Measurements from ENCODE around the gene MCU. TPM values are rescaled to one million over a fixed set of nuclear protein-coding genes. Genes with fewer than 3 reads are reported as not detected.
"Not testable (repeated sequence)": the region's sequence is repeated elsewhere in the genome, so short reads cannot be mapped to it uniquely, and the experiment has no call there.

The MCU gene
- total RNA-seq, 1 donor from 2014 or later: 27.0 TPM

DNA sequence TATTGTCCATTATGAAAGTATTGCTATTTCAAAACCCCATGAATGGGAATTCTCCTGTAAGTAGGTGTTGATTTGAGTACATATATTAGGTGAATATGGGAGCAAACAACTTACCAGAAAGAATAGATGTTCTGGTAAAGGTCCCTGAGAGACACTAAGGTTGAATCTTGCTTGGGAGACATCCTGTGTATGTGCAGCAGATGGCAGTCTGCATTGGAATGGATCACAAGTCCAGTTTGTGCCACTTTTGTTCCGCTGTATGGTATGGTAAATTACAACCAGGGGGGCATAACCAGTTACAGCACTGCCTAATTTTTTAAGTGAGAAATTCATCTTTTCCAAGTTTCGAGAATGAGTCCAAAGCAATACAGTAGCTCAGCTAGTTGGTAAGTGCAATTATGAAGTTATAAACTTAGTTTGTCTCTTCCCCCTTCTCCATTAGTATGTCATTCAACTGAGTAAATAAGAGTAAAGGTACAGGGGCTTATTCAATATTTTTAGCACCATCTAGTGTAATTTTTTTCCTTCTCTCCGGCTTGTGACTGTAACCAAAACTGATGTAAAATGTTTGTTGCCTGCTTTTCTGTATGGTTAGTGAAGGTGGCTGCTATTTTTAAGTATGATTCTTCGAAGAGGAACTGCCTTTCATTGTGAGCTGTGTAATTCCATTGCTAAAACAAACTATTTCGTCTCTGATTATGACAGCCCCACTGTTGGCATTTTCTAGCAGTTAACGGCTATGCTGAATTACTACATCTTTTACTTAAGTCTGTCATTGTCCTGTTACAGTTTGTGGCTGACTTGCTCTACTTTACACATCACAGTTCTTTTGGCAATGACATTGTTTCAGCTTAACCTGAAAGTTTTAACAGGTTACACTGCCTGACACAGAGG lies 2.8 kb downstream of the MCU start:
- Mint-ChIP-seq H3K36me3 (no peaks in the 10 kb centered on the region), H3K4me3 (peak overlapping the region; percentile 69), H3K9me3 (no peaks in the 10 kb centered on the region), H3K27ac (no peak overlapping the region), H3K27me3 (no peaks in the 10 kb centered on the region), H3K4me1 (ENCODE audit: unreplicated experiment) (peaks cover 24% of the 10 kb centered on the region)
- DNase-seq (ENCODE audit: extremely low spot score, unreplicated experiment): no peak
- TF ChIP-seq, protein P1, sequence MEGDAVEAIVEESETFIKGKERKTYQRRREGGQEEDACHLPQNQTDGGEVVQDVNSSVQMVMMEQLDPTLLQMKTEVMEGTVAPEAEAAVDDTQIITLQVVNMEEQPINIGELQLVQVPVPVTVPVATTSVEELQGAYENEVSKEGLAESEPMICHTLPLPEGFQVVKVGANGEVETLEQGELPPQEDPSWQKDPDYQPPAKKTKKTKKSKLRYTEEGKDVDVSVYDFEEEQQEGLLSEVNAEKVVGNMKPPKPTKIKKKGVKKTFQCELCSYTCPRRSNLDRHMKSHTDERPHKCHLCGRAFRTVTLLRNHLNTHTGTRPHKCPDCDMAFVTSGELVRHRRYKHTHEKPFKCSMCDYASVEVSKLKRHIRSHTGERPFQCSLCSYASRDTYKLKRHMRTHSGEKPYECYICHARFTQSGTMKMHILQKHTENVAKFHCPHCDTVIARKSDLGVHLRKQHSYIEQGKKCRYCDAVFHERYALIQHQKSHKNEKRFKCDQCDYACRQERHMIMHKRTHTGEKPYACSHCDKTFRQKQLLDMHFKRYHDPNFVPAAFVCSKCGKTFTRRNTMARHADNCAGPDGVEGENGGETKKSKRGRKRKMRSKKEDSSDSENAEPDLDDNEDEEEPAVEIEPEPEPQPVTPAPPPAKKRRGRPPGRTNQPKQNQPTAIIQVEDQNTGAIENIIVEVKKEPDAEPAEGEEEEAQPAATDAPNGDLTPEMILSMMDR (conservative IDR thresholded peaks at IDR 0.05): peak; percentile 49

DNA sequence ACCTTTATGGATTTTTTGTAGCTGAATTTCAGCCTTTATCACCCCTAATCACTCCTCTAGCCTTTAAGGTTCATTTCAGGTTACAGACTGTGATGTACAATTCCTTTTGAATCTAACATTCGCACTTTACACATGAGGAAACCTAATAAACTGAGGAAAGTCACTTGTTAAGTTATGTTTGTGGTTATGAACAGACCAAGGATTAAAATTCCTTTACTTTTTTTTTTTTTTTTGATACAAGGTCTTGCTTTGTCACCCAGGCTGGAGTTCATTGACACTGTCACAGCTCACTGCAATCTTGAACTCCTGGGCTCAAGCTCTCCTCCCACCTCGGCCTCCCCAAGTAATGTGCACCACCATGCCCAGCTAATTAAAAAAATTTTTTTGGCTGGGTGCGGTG lies 3.6 kb downstream of the MCU start:
- no peak for DNase-seq (ENCODE audit: extremely low spot score, unreplicated experiment)
- peaks cover 24% of the 10 kb centered on the region for H3K4me1 Mint-ChIP-seq (ENCODE audit: unreplicated experiment)
- no peaks in the 10 kb centered on the region for H3K9me3 Mint-ChIP-seq
- H3K27ac Mint-ChIP-seq: no peak overlapping the region
- no peak overlapping the region for H3K4me3 Mint-ChIP-seq
- TF ChIP-seq, protein P1 (conservative IDR thresholded peaks at IDR 0.05): no peak
- no peaks in the 10 kb centered on the region for H3K27me3 Mint-ChIP-seq
- H3K36me3 Mint-ChIP-seq: no peaks in the 10 kb centered on the region

DNA sequence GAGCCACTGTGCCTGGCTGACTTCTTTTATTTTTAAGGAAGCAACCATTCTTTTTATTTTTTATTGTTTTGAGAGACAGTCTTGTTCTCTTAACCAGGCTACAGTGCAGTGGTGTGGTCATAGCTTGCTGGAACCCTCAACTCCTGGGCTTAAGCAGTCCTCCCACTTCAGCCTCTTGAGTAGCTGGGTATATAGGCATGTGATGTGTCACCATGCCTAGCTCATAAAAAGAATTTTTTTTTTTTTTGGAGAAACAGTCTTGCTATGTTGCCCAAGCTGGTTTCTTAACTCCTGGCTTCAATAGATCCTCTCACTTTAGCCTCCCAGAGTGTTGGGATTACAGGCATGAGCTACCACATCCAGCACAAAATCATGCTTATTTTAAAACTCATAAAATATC lies 5.8 kb downstream of the MCU start:
- no peak for DNase-seq (ENCODE audit: extremely low spot score, unreplicated experiment)
- no peaks in the 10 kb centered on the region for H3K27me3 Mint-ChIP-seq
- H3K4me3 Mint-ChIP-seq: no peak overlapping the region
- H3K4me1 Mint-ChIP-seq (ENCODE audit: unreplicated experiment): peaks cover 19% of the 10 kb centered on the region
- no peak overlapping the region for H3K27ac Mint-ChIP-seq
- TF ChIP-seq, protein P1 (conservative IDR thresholded peaks at IDR 0.05): no peak
- no peaks in the 10 kb centered on the region for H3K9me3 Mint-ChIP-seq
- H3K36me3 Mint-ChIP-seq: no peaks in the 10 kb centered on the region

DNA sequence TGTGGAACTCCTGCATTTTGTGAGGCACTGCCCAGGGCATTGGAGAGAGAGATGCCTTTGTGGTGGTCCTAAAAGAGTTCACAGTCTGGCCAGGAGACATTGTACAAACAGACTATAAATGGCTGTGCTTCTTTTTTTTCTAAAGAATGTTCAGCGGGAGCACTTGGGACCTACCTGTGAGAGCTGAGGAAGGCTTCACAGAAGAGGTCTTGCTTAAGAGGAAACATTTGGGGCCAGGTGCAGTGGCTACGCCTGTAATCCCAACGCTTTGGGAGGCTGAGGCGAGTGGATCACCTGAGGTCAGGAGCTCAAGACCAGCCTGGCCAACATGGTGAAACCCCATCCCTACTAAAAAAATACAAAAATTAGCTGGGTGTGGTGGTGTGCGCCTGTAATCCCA lies 10.5 kb downstream of the MCU start:
- H3K27ac Mint-ChIP-seq; H3K27me3 Mint-ChIP-seq; H3K4me3 Mint-ChIP-seq; H3K36me3 Mint-ChIP-seq; H3K4me1 Mint-ChIP-seq (ENCODE audit: unreplicated experiment); H3K9me3 Mint-ChIP-seq; DNase-seq (ENCODE audit: extremely low spot score, unreplicated experiment): not testable (repeated sequence)

DNA sequence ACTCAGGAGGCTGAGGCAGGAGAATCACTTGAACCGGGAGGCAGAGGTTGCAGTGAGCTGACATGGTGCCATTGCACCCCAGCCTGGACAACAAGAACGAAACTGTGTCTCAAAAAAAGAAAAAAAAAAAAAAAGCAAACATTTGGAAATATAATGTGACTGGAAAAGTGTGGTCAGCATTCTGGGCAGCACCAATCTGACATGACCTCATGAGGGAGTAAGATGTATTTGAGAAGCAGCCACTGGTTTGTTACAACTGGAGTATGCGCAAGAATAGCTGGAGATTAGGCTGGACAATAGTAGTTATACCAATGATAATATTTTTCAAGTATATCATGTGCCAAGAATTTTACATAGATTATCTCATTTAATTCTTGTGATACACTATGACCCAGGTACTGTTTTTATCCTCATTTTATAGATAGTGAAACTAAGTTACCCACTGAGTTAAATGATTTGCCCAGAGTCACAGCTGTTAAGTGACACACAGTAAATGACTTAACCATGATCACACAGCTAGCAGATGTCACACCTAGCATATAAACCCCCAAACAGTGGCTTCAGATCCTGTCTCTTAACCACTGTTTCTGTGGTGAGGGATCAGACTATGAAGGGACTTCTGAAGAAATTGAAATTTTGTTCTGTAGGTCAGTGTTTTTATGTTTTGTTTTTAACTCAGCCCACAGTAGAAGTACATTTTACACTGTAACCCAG lies 11.1 kb downstream of the MCU start:
- H3K27me3 Mint-ChIP-seq: no peaks in the 10 kb centered on the region

More for the DNA sequence above, 11.1 kb downstream of the MCU start:
- no peak for DNase-seq (ENCODE audit: extremely low spot score, unreplicated experiment)
- H3K4me3 Mint-ChIP-seq: no peak overlapping the region
- H3K36me3 Mint-ChIP-seq: no peaks in the 10 kb centered on the region
- no peaks in the 10 kb centered on the region for H3K9me3 Mint-ChIP-seq
- peaks cover 6% of the 10 kb centered on the region for H3K4me1 Mint-ChIP-seq (ENCODE audit: unreplicated experiment)
- H3K27ac Mint-ChIP-seq: no peak overlapping the region
- TF ChIP-seq, protein P1 (conservative IDR thresholded peaks at IDR 0.05): no peak

Measured in type B pancreatic cell (in vitro differentiated cells).